Right renal cortex interstitium (tissue), 3 donors: ENCODE data around the gene TFIP11. TPM values are rescaled to one million over a fixed set of nuclear protein-coding genes. Genes with fewer than 3 reads are reported as not detected.
"Not testable (repeated sequence)": the region's sequence is repeated elsewhere in the genome, so short reads cannot be mapped to it uniquely, and the experiment has no call there.

Experiments used
- DNase-seq, 3 donors: peaks; one replicate each; pipeline ENCODE4 v3.0.0-alpha.2; 2013; ENCODE audit warnings: low read depth in 3 of 3, low spot score in 2 of 3
- polyA plus RNA-seq, 3 donors: library from polyadenylated mRNA; unstranded; fragments of 120-200 nt; gene quantifications; one replicate each; pipeline ENCODE4 v1.2.1, GENCODE V29; 2013; ENCODE audit not compliant: insufficient read length in 3 of 3

The TFIP11 gene
- polyA plus RNA-seq, 3 donors: 45.6 to 47.3 (median 46.5) TPM

DNA sequence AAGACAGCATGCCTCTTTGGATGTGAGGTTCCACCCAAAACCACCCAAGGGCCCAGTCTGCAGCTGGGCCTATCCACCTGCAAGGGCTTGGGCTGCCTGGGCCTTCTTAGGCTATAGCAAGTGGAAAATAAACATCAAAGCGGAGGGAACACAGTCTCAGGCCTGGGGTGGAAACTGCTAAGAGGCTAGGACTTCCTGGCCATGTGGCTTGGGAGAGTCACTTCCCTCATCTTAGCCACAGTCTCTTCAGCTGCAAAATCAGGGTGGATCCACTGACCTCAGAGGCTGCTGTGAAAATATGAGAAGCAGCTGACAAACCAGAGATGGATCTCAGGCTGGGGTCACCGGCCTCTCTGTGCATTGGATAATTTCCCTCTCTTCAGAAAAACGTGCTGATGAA, 30.6 kb upstream of the TFIP11 start:
- DNase-seq: no peak

DNA sequence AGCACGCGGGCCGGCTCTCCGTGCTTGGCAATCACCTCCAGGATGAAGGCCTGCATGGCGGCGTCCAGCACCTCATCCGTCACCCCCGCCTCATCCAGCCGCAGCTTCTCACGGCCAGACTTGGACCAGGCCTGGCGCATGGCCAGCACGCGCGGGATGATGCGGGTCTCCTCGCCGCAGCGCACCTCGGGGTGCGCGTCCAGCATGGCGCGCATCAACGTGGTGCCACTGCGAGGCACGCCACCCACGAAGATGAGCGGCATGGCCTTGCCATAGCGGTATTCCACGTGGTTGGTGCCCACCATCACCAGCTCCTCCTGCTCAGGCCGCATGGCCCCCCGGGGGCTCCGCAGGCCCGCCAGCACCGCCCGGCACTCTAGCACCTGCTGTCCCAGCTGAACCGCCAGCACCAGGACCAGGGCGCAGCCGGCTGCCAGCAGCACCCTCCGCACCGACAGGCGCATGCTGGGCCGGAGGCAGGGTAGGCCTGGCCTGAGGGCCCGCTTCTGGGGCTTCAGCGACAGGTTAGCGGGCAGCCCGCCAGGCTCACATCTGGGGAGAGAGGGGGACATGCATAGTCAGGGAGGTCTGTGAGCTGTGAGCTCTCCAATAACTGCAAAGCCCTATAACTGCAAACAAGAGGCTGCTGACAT, 29.0 kb upstream of the TFIP11 start:
- DNase-seq: no peak

DNA sequence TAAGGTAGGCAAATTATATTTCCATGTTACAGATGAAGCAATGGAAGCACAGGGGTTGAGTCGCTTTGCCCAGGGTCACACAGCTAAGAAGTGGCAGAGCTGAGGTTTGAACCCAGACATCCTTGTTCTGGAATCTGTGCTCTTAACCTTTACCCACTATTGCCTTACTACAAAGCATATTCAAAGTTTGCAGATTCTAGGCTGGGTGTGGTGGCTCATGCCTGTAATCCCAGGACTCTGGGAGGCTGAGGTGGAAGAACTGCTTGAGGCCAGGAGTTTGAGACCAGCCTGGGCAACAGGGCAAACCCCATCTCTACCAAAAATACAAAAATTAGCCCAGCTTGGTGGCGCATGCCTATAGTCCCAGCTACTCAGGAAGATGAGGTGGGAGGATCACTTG, 27.8 kb upstream of the TFIP11 start:
- no peak for DNase-seq

DNA sequence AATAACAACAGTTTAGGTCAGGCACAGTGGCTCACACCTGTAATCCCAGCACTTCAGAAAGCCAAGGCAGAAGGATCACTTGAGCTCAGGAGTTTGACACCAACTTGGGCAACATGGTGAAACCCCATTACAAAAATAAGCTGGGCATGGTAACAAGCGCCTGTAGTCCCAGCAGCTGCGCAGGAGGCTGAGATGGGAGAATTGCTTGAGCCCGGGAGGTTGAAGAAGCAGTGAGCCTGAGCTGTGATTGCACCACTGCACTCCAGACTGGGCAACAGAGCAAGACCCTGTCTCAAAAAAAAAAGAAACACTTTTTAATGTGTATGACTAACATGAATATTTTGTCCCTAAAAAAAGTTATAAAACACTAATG, 24.5 kb upstream of the TFIP11 start:
- no peak for DNase-seq

DNA sequence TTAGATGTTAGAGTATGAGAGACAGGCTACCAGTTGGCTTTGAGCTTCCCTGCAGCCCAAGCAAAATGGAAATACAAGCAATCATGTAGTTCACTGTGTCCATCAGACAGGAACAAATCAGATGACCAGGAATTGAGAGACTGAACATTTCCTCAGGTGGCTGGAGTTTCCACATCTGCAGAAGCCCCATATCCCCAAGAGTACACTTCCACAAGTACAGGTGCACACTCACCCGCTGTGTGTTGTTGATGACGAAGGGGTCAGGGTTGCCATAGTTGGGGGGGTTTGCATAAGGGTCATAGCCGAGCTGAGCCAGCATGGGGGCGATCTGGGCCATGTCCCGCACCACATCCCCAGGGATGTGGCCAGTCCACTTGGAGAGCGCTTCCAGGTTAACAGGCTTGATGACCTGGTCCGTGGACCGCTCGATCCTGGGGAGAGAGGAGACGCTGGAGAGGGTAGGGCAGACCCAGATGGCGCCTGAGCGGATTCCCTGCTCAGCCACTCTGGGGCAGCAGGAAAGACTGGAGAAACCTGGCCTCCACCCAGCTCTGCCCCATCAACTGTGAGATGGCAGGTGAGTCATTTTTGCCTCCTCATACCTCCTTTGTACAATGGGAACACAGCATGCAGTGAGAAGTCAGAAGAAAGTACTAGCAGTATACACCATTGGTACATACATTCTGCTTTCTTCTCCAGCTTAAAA, 23.9 kb upstream of the TFIP11 start:
- DNase-seq: no peak

DNA sequence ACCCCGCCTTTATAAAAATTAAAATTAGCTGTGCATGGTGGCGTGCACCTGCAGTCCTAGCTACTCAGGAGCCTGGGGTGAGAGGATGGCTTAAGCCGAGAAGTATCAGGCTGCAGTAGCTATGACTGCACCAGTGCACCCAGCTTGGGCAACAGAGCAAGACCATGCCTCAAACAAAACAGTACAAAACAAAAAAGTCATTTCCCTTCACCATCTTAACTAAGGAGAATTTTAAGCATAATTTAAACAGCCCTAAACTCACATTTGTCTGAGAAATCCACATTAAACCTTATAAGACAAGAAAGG, 23.3 kb upstream of the TFIP11 start:
- no peak for DNase-seq

DNA sequence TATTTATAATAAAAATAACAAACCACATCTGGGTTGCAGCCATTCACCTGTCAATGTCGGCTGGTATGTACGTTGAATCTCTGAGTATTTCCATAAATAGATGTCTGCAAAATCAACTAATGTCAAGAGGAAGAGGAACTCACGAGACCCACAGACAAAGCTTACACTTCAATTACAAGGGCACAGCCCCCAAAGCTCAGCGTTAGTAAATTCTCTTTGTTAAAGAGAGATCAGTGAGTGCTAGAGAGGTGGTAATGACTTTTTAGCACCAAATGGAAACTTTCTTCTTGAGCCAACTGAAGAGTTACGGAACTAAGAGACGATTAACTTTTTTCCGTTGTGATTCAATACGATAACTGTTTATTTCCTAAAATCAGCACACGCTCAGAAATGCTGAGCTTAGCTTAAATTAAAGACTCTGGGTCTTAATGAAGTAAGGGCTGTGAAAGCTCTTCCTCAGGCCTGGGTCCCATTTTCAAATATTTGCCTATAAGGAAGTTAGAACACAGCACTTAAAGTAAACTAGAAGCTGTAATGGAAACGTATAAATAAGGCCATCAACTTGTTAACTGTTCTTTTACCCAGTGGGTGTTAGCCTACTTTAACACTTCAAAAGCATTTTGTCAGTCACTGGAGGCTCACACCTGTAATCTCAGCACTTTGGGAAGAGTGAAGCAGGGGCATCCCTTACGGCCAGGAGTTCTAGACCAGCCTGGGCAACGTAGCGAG, 22.8 kb upstream of the TFIP11 start:
- no peak for DNase-seq

DNA sequence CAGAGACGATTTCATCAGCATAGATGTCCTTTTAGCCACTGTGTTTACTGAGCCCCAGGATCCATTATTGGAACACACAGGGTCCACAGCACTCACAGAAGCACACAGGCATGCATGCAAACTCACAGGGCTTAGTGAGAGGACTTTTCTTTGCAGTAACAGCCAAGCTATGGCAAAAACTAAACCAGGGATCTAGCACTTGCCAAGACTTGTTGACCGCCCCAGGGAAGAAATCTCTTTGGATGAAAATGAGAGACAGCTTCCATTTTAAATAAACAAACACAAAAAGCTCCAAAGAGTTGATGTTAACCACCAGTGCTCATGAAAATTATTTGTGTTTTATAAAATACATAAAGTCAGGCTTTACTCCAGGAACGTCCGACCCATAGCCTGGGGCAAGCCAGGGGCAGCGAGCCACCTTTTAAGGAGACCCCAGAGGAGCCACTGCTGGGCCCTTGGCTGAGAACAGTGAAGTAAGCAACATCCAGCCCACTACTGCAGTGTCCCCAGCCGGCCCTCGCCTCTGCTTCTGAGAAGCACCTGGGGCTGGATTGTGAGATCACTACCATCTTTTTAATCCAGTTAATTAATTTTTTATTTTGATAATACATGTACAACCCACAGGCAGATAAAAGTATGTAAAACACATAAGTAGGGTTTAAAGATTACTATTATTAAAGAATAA, 22.0 kb upstream of the TFIP11 start:
- no peak for DNase-seq

DNA sequence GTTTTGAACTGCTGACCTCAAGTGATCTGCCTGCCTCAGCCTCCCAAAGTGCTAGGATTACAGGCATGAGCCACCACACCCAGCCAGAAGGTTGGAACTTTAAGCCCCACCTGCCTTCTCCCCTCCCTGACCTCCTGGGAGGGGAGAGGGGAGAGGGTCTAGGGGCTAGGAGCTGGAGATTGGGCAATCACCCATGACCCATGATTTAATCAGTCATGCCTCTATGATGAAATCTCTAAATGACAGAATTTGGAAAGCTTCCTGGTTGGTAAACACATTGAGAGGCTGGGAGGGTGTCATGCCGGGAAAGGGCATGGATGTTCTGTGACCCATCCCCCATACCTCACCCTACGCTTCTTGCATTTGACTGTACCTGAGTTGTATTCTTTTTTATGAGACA, 17.1 kb upstream of the TFIP11 start:
- DNase-seq: no peak

DNA sequence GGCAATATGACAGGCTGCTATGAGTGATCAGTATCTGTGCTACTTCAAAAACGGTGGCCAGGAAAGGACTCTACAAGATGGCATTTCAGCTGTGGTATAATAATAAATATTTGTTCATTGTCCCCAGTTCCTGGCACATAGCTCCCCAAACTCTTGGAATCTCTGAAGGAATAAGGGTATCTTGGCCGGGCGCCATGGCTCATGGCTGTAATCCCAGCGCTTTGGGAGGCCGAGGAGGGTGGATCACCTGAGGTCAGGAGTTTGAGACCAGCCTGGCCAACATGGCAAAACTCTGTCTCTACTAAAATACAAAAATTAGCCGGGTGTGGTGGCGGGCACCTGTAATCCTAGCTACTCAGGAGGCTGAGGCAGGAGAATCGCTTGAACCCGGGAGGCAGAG, 16.2 kb upstream of the TFIP11 start:
- not testable (repeated sequence) for DNase-seq

DNA sequence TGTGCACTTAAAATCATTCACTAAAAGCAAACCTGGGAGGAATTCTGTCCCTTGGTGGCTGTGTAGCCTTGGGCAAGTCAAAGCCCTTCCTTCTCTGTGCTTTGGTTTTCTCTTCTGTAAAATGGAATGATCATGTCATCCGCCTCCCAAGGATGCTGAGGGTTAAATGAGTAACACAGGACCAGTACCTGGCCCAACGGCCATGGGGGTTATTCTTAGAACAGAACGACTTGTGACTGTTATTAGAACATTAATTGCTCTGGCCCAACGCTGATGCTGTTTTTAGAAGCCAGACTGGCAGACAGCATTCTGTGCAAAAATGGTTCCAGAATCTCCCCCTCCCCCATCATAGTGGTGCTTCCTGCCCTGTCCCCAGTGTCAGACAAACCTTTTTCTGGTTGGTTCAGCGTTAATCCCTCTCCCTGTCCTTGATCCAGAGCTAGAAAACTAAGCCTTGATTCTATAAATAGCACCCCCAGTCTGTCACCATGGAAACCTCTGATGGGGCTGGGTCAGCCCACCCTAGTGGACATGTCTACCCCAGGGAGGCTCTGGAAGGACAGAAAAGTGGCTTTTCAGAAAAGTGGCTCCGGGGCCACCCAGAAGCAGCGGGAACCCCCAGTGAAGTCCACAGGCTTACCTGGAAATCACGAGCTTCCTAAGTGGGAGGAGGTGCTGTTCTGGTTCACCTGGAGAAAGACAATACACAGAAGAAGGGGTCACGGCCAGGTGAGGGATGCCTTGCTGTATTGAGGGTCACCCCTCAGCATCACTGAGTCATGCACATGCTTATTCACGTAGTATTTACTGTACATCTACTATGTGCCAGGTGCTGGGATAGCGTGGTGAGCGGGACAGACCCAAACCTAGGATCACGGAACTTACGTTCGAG, 15.5 kb upstream of the TFIP11 start:
- no peak for DNase-seq

DNA sequence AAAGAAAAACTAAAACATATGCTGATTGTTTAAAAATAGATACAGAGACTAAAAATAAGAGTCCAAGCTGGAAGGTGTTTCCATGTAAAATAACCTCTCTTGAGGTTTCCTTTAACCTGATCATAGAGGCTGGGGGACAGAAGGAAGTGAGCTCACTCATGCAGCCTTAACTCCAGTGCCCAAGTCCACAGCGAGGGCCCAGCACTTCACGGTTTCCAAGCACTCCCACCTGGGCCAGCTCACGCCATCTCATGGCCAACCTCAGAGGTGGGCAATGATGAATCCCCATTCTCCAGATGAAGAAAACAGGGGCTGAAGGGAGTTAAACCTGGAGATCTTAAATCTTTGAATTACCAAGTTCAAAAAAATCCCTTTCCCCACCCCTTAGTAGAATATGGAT, 14.9 kb upstream of the TFIP11 start:
- DNase-seq: no peak

DNA sequence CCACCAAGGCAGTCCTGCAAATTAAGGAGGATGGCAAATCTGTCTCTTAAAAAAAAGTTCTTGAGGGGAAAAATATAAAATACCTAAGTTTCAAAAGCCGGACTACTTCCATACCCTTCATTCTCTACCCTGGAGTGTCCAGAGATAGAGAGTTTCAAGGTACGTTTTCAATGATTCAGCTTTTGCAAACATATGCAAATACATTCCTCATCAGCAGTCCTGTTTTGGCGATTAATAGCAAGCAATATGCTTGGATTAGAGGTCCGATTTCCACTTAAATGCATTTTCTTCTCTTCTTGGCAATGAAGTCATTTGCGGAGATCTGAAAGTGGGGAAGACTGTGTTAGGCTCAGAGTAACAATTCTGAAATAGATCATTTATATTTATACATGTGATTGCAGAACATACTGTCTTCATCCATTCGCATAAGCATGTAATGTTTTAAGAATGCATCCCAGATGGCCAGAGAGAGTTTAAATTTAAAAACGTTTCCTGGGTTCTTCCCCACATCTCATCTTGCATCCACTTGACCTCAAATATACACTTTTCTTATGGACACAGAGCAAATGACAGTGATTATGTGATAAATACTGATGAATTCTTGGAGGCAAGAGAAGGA, 13.8 kb upstream of the TFIP11 start:
- DNase-seq: no peak

DNA sequence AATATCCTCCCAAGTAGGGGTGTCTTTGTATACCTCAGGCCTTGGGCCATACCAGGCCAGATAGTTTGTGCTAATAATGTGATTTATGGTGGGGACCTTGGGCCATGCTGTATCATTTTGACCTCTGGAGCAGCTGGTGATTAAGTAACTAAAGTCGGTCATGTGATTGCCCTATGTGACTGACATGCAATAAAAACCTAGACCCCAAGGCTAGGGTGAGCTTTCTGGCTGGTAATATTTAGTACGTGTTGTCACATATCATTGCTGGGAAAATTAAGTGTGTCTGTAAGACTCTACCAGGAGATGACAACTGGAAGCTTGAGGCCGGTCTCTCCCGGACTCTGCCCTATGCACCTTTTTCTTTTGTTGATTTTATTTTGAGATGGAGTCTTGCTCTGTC, 12.6 kb upstream of the TFIP11 start:
- no peak for DNase-seq

DNA sequence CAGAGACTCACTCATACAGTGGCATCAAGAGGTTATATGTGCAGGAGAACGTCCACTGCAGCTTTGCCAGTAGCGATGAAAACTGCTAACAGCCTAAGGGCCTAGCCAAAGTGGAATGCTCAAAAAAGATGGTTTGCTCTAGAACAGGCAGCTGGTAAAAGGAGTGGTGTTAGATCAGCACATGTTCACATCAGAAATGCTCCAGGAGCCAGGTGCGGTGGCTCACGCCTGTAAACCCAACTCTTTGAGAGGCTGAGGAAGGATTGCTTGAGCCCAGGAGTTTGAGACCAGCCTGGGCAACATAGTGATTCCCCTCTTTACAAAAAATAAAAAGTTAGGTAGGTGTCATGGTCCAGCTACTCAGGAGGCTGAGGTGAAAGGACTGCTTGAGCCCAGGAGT, 10.3 kb upstream of the TFIP11 start:
- DNase-seq: no peak

DNA sequence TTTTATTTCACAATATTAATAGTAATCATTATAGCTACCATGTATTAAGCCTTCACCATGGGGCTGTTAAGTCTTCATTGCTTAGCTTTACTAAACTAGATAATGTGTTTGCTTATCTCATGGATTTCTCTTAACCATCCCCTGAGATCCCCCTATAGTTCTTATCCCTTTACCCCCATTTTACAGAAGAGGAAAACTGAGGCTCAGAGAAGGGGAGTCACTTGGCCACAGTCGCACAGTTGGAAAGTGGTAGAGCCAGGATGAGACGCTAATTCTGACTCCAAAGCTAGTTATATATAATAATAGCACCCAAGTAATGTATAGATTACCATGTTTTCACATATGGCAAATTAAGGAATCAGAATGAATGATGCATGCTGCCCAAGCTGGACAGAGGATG, 9.7 kb upstream of the TFIP11 start:
- no peak for DNase-seq

DNA sequence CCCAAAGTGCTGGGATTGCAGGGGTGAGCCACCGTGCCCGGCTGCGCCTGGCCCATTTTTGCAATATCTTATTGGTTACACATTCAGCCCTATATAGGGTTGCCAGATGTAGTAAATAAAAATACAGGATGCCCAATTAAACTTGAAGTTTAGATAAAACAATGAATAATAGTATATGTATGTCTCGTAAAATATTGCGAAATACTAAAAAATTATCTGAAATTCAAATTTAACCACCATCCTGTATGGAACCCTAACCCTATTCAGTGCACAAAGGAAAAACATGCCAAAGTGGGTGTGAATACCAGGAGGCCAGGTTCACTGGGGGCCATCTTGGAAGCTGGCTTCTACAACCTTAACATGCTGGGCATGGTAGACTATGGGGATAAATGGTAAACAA, 5.2 kb upstream of the TFIP11 start:
- DNase-seq: no peak

DNA sequence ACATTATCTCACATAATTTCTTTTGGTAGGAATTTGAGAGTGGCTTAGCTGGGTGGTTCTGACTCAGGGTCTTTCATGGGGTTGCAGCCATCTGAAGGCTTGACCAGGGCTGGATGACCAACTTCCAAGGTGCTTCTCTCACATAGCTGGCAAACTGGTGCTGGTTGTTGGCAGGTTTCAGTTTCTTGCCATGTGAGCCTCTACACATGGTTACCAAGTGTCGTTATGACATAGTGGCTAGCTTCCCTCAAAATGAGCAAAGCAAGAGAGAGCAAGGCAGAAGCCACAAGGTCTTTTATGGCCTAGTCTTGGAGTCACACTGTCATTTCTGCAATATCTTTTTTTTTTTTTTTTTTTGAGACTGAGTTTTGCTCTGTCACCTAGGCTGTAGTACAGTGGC, 4.2 kb upstream of the TFIP11 start:
- no peak for DNase-seq

DNA sequence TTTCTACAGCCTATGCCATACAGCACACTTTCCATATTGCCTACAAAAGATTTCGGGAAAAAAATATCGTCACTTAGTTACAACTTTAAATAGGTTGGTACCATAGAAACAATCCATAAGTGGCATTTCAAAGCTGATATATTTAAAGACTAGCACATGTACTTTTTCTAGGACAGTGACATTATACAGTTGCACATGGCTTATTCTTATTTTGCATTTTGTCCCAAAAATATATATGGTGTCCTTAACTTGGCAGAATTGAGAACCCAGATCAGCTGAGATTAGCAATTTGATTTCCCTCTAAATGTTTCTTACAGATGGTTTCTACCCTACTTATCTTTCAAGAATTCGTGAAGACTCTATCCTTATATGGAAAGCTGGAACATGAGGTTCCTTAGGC, 3.7 kb upstream of the TFIP11 start:
- DNase-seq: no peak

DNA sequence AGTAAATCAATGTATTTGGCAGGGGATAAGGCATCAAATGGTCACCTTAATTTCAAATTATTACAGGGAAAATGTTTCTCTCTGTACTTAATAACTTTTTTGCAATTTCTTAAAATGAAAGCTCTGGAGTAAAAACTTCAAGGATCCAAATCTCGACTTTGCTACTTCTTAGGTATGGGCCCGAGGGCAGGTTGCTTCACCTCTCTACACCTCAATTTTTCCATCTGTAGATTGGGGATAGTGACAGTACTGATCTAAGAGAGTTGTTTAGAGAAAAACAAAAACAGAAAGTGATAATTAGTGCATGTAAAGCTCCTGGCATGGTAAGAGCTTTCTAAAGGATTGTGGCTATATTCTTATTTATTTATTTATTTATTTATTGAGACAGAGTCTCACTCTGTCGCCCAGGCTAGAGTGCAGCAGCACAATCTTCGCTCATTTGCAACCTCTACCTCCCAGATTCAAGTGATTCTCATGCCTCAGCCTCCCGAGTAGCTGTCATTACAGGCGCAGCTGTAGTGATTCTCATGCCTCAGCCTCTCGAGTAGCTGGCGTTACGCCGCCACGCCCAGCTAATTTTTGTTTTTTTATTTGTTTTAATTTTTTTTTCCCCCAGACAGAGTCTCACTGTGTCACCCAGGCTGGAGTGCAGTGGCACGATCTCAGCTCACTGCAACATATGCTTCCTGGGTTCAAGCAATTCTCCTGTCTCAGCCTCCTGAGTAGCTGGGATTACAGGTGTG, 2.3 kb upstream of the TFIP11 start:
- no peak for DNase-seq
